PC-3 (cell line): ENCODE measurements around the gene RALGDS.

Experiments
- CTCF ChIP-seq: fragments of 300-600 bp; sonication (generic); conservative IDR thresholded peaks from 2 replicates; pipeline ENCODE4 v1.5.1; 2017; ENCODE audit warnings: antibody characterized with exemption, low read depth, mild to moderate bottlenecking, low read length
- EZH2 ChIP-seq: fragments of 300-600 bp; sonication (generic); IDR thresholded peaks from one replicate; pipeline ENCODE4 v1.6.1; 2017; ENCODE audit warnings: antibody characterized with exemption, mild to moderate bottlenecking, low read length; ENCODE audit not compliant: unreplicated experiment
- EZH2phosphoT487 ChIP-seq: fragments of 300-600 bp; sonication (generic); IDR thresholded peaks from 2 replicates; pipeline ENCODE4 v1.6.1; 2018; ENCODE audit warnings: mild to moderate bottlenecking, antibody characterized with exemption, low read length, borderline replicate concordance

GRCh38 chr9:133101356-133102189, 19.5 kb downstream of the RALGDS start:
- TF ChIP-seq CTCF = no peak
- no peak for TF ChIP-seq EZH2phosphoT487
- no peak for TF ChIP-seq EZH2
